HepG2 (cell line): ENCODE measurements around the gene SLC12A9. TPM values are rescaled to one million over a fixed set of nuclear protein-coding genes. Genes with fewer than 3 reads are reported as not detected.

Source experiments
- ATAC-seq: fragments of 200-7000 bp; cut with Tn5 transposase; 3 replicates; pipeline ENCODE4 v1.9.1; 2020; ENCODE audit warnings: mild to moderate bottlenecking, moderate library complexity
- BruUV-seq: library from RNA; stranded (reverse); fragments of 400-500 nt; replicated peaks from 2 replicates; lab custom pipeline; 2021; lab: Mats Ljungman, UMichigan
- CTCF ChIA-PET: fragments of 300-600 bp; formaldehyde crosslinking; extraction: SDS; loops from one replicate; lab custom pipeline; 2021; ENCODE audit warnings: low total read pairs, inconsistent platforms, low intra/inter-chr PET ratio; lab: Yijun Ruan, JAX
- POLR2A ChIA-PET: fragments of 350-600 bp; sonication (Branson Sonifier 250); formaldehyde crosslinking; loops from one replicate; lab custom pipeline; 2020; ENCODE audit warnings: antibody characterized with exemption, inconsistent platforms; lab: Yijun Ruan, JAX
- DNase-seq: peaks from one replicate; pipeline ENCODE4 v3.0.0-alpha.2; 2015; ENCODE audit warnings: low spot score
- FAIRE-seq: peaks from 3 replicates; lab custom pipeline; 2011; peaks lifted over from hg19 to GRCh38; lab: Jason Lieb, UNC
- H2AFZ ChIP-seq: one replicate; pipeline ENCODE4 v1.6.1; 2011; ENCODE audit warnings: low read length, inconsistent platforms
- H3K27ac ChIP-seq: fragments of 300-600 bp; 3 replicates; pipeline ENCODE4 v1.8.0; 2011; ENCODE audit warnings: mixed run types, mild to moderate bottlenecking, mixed read lengths, low read length, inconsistent platforms; ENCODE audit not compliant: insufficient read depth; ENCODE audit errors: extremely low read length
- H3K27me3 ChIP-seq, 2 experiments: fragments of 200-600 bp in 1 of 2; 2 replicates in 1 of 2; 3 replicates in 1 of 2; pipeline versions ENCODE4 v1.6.0 to v1.8.0; 2011; ENCODE audit warnings: low read length in 2 of 2, mild to moderate bottlenecking in 2 of 2, moderate library complexity in 2 of 2, inconsistent platforms in 1 of 2; ENCODE audit not compliant: insufficient read depth in 2 of 2, control insufficient read depth in 1 of 2
- H3K36me3 ChIP-seq, 2 experiments: fragments of 200-600 bp in 1 of 2; replicated peaks in 1 of 2; 2 replicates in 1 of 2; 3 replicates in 1 of 2; pipeline versions ENCODE4 v1.5.1 to v1.8.0; 2011; ENCODE audit warnings: low read length in 2 of 2, inconsistent platforms in 1 of 2; ENCODE audit not compliant: insufficient read depth in 2 of 2, control insufficient read depth in 1 of 2
- H3K4me1 ChIP-seq: 2 replicates; pipeline ENCODE4 v1.5.1; 2012; ENCODE audit warnings: low read length, inconsistent platforms; ENCODE audit not compliant: insufficient read depth
- H3K4me2 ChIP-seq: 2 replicates; pipeline ENCODE4 v1.6.0; 2011; ENCODE audit warnings: low read depth, low read length, inconsistent platforms
- H3K4me3 ChIP-seq, 3 experiments: fragments of 200-600 bp in 1 of 3; sonication (generic), shearing (Covaris generic) in 1 of 3; replicated peaks in 1 of 3; 2 replicates each; pipeline ENCODE4 v1.5.1; 2011 to 2016; ENCODE audit warnings: low read length in 3 of 3, inconsistent platforms in 2 of 3, low read depth in 2 of 3, mild to moderate bottlenecking in 2 of 3, control low read depth in 1 of 3, mixed read lengths in 1 of 3; ENCODE audit not compliant: insufficient read depth in 1 of 3
- H3K79me2 ChIP-seq: one replicate; pipeline ENCODE4 v1.6.1; 2011; ENCODE audit warnings: low read length, inconsistent platforms; ENCODE audit not compliant: insufficient read depth
- H3K9ac ChIP-seq: 2 replicates; pipeline ENCODE4 v1.6.0; 2011; ENCODE audit warnings: mild to moderate bottlenecking, low read depth, low read length, inconsistent platforms; ENCODE audit not compliant: insufficient read depth
- H3K9me3 ChIP-seq: 2 replicates; pipeline ENCODE4 v1.5.1; 2012; ENCODE audit warnings: mild to moderate bottlenecking, low read length
- H4K20me1 ChIP-seq: 2 replicates; pipeline ENCODE4 v1.6.0; 2011; ENCODE audit warnings: inconsistent platforms, mild to moderate bottlenecking, low read length, moderate library complexity; ENCODE audit not compliant: insufficient read depth
- BHLHE40 ChIP-seq: IDR thresholded peaks from 2 replicates; pipeline ENCODE4 v1.6.1; 2011; ENCODE audit warnings: low read length, improper control_type of control experiment
- GTF3A ChIP-seq: sonication (generic); formaldehyde crosslinking; conservative IDR thresholded peaks from 2 replicates; pipeline ENCODE4 v1.4.0; 2020; ENCODE audit warnings: mild to moderate bottlenecking, missing genetic modification reagents
- HDAC1 ChIP-seq: sonication (generic); formaldehyde crosslinking; IDR thresholded peaks from 2 replicates; pipeline ENCODE4 v1.5.1; 2020; ENCODE audit warnings: mild to moderate bottlenecking, missing genetic modification reagents
- KLF16 ChIP-seq, 2 experiments: sonication (generic) in 1 of 2; formaldehyde crosslinking in 1 of 2; IDR thresholded peaks; 2 replicates each; pipeline versions ENCODE4 v1.6.1 to v1.8.0; 2016 to 2023; ENCODE audit warnings: missing genetic modification reagents in 2 of 2, missing compliant biosample characterization in 1 of 2
- NFRKB ChIP-seq: fragments of 450-650 bp; IDR thresholded peaks from 2 replicates; pipeline ENCODE4 v1.6.1; 2017
- SRF ChIP-seq: IDR thresholded peaks from 2 replicates; pipeline ENCODE4 v1.6.1; 2011; ENCODE audit warnings: mild to moderate bottlenecking, low read depth, low read length, moderate library complexity
- U2AF1 ChIP-seq: fragments of 200-400 bp; formaldehyde crosslinking; optimal IDR thresholded peaks from 2 replicates; pipeline ENCODE3; 2017; ENCODE audit warnings: mild to moderate bottlenecking, low read depth, low read length
- ZC3H4 ChIP-seq: sonication (generic); formaldehyde crosslinking; IDR thresholded peaks from 2 replicates; pipeline ENCODE4 v1.4.0; 2020; ENCODE audit warnings: missing genetic modification reagents, borderline replicate concordance
- ZNF605 ChIP-seq: sonication (generic); formaldehyde crosslinking; IDR thresholded peaks from 2 replicates; pipeline ENCODE4 v1.8.0; 2022; ENCODE audit warnings: mild to moderate bottlenecking, missing genetic modification reagents
- ZNF619 ChIP-seq: sonication (generic); formaldehyde crosslinking; IDR thresholded peaks from 2 replicates; pipeline ENCODE4 v1.4.0; 2020; ENCODE audit warnings: mild to moderate bottlenecking, missing genetic modification reagents
- WGBS: methylation state at CpG from one replicate; pipeline ENCODE4 v1.1.6; 2017; ENCODE audit warnings: low lambda C conversion rate; 5-methylcytosine and 5-hydroxymethylcytosine counted together
- in situ Hi-C: cut with HindIII; loops from 2 replicates; pipeline ENCODE4 v1.10.0; 2017; ENCODE audit warnings: low pct_unique_long_range_greater_than_20kb; ENCODE audit not compliant: extremely low pct_ligation_motif_present
- intact Hi-C: fragments of 100-400 bp; cut with micrococcal nuclease; formaldehyde crosslinking; loops from one replicate; pipeline ENCODE4 v1.10.0; 2022; ENCODE audit not compliant: unreplicated experiment
- polyA plus RNA-seq, 8 experiments: library from polyadenylated mRNA; depleted of rRNA in 3 of 8; stranded (reverse) in 7 of 8; unstranded in 1 of 8; fragments of >200 nt; fragmentation: Illumina TruSeq in 4 of 8; extraction: Trizol in 4 of 8; gene quantifications; 2 replicates each; pipeline versions ENCODE4 v1.2.1 to v1.2.3, GENCODE V29; 2011 to 2016; ENCODE audit warnings: low read depth in 4 of 8, missing spikeins in 1 of 8, mixed read lengths in 1 of 8; ENCODE audit not compliant: insufficient read depth in 1 of 8
- total RNA-seq, 5 experiments: library from RNA; depleted of rRNA; stranded (reverse); fragments of >200 nt; fragmentation: Illumina TruSeq; extraction: Trizol; gene quantifications; 2 replicates each; pipeline ENCODE4 v1.2.3, GENCODE V29; 2016; ENCODE audit warnings: low read depth in 1 of 5
- TF ChIP-seq, protein P1 (sequence below): sonication (generic); formaldehyde crosslinking; IDR thresholded peaks from 2 replicates; pipeline ENCODE4 v1.4.0; 2020; ENCODE audit warnings: mild to moderate bottlenecking, missing genetic modification reagents, borderline replicate concordance
- TF ChIP-seq, protein P2 (sequence below): IDR thresholded peaks from 2 replicates; pipeline ENCODE4 v1.6.1; 2016; ENCODE audit warnings: missing compliant biosample characterization, missing genetic modification reagents, borderline replicate concordance
- TF ChIP-seq, protein P3 (sequence below): sonication (generic); formaldehyde crosslinking; conservative IDR thresholded peaks from 2 replicates; pipeline ENCODE4 v1.8.0; 2022; ENCODE audit warnings: mild to moderate bottlenecking, moderate library complexity, missing genetic modification reagents
- TF ChIP-seq, protein P4 (sequence below): sonication (generic); formaldehyde crosslinking; IDR thresholded peaks from 2 replicates; pipeline ENCODE4 v1.9.0; 2021; ENCODE audit warnings: missing genetic modification reagents, borderline replicate concordance
- TF ChIP-seq, protein P5 (sequence below): sonication (generic); formaldehyde crosslinking; IDR thresholded peaks from 2 replicates; pipeline ENCODE4 v1.5.1; 2020; ENCODE audit warnings: mild to moderate bottlenecking, missing genetic modification reagents, moderate library complexity

SLC12A9 gene
- total and polyA plus RNA-seq, 2 of the 13 experiments (the other 11 are each of a cell fraction or from before 2014, with no cell fraction given), result 8.7 to 16.6 TPM

DNA sequence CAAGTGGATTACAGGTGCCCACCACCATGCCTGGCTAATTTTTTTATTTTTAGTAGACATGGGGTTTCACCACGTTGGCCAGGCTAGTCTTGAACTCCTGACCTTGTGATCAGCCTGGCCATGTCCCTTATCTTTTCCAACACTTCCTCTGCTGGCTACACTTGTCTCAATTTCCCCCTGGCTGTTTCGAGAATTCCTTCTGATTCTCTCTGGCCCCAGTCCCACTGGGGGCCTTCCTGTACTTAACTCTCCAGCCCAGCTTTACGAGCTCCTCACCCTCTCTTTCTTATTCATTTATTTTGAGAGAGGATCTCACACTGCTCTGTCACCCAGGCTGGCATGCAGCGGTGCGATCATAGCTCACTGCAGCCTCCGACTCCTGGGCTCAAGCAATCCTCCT, 33.7 kb upstream of the SLC12A9 start:
- TF ChIP-seq SRF, result no peak
- no peak for TF ChIP-seq BHLHE40
- TF ChIP-seq, protein P1, sequence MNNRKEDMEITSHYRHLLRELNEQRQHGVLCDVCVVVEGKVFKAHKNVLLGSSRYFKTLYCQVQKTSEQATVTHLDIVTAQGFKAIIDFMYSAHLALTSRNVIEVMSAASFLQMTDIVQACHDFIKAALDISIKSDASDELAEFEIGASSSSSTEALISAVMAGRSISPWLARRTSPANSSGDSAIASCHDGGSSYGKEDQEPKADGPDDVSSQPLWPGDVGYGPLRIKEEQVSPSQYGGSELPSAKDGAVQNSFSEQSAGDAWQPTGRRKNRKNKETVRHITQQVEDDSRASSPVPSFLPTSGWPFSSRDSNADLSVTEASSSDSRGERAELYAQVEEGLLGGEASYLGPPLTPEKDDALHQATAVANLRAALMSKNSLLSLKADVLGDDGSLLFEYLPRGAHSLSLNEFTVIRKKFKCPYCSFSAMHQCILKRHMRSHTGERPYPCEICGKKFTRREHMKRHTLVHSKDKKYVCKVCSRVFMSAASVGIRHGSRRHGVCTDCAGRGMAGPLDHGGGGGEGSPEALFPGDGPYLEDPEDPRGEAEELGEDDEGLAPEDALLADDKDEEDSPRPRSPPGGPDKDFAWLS, result no peak
- TF ChIP-seq U2AF1, result no peak
- no peak for TF ChIP-seq ZNF605 (CRISPR knock-in tag)
- TF ChIP-seq, protein P2, sequence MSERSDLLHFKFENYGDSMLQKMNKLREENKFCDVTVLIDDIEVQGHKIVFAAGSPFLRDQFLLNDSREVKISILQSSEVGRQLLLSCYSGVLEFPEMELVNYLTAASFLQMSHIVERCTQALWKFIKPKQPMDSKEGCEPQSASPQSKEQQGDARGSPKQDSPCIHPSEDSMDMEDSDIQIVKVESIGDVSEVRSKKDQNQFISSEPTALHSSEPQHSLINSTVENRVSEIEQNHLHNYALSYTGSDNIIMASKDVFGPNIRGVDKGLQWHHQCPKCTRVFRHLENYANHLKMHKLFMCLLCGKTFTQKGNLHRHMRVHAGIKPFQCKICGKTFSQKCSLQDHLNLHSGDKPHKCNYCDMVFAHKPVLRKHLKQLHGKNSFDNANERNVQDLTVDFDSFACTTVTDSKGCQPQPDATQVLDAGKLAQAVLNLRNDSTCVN (CRISPR knock-in tag), result no peak
- TF ChIP-seq, protein P3, sequence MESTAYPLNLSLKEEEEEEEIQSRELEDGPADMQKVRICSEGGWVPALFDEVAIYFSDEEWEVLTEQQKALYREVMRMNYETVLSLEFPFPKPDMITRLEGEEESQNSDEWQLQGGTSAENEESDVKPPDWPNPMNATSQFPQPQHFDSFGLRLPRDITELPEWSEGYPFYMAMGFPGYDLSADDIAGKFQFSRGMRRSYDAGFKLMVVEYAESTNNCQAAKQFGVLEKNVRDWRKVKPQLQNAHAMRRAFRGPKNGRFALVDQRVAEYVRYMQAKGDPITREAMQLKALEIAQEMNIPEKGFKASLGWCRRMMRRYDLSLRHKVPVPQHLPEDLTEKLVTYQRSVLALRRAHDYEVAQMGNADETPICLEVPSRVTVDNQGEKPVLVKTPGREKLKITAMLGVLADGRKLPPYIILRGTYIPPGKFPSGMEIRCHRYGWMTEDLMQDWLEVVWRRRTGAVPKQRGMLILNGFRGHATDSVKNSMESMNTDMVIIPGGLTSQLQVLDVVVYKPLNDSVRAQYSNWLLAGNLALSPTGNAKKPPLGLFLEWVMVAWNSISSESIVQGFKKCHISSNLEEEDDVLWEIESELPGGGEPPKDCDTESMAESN (CRISPR knock-in tag), result no peak
- TF ChIP-seq, protein P4, sequence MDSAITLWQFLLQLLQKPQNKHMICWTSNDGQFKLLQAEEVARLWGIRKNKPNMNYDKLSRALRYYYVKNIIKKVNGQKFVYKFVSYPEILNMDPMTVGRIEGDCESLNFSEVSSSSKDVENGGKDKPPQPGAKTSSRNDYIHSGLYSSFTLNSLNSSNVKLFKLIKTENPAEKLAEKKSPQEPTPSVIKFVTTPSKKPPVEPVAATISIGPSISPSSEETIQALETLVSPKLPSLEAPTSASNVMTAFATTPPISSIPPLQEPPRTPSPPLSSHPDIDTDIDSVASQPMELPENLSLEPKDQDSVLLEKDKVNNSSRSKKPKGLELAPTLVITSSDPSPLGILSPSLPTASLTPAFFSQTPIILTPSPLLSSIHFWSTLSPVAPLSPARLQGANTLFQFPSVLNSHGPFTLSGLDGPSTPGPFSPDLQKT, result no peak
- no peak for TF ChIP-seq ZNF619 (CRISPR knock-in tag)
- TF ChIP-seq KLF16 (CRISPR knock-in tag; IDR thresholded peaks at IDR 0.05), result no peak
- TF ChIP-seq HDAC1, result no peak
- TF ChIP-seq, protein P5, sequence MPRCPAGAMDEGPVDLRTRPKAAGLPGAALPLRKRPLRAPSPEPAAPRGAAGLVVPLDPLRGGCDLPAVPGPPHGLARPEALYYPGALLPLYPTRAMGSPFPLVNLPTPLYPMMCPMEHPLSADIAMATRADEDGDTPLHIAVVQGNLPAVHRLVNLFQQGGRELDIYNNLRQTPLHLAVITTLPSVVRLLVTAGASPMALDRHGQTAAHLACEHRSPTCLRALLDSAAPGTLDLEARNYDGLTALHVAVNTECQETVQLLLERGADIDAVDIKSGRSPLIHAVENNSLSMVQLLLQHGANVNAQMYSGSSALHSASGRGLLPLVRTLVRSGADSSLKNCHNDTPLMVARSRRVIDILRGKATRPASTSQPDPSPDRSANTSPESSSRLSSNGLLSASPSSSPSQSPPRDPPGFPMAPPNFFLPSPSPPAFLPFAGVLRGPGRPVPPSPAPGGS (CRISPR knock-in tag), result no peak
- TF ChIP-seq NFRKB, result no peak
- no peak for TF ChIP-seq ZC3H4
- TF ChIP-seq GTF3A (CRISPR knock-in tag), result no peak
- over 99% methylated on average over 6 of the region's 6 CpGs for WGBS
- TSS peak; percentile 31 for BruUV-seq
- no peak overlapping the region for H3K4me2 ChIP-seq
- H3K4me1 ChIP-seq, result peaks cover 36% of the 10 kb centered on the region
- in situ Hi-C loops, result no loop called here
- H3K4me3 ChIP-seq, result no peak overlapping the region
- DNase-seq (no peak), FAIRE-seq (no peak), ATAC-seq (no peak)
- ChIA-PET CTCF (no interaction called here), POLR2A (interaction anchor here (0.9 kb wide), 1 partner anchor 8 kb away, joined by 4 read pairs; the partner anchor contains the start of gene EPHB4)
- peaks cover 28 to 70% of the 10 kb centered on the region in 2 experiments for H3K36me3 ChIP-seq
- H3K9ac ChIP-seq, result no peak overlapping the region
- H3K27me3 ChIP-seq, result no peaks in the 10 kb centered on the region
- H3K79me2 ChIP-seq, result peaks cover 5% of the 10 kb centered on the region
- no peaks in the 10 kb centered on the region for H3K9me3 ChIP-seq
- no peaks in the 10 kb centered on the region for H4K20me1 ChIP-seq
- no peak overlapping the region for H3K27ac ChIP-seq
- intact Hi-C loops, result no loop called here
- no peak overlapping the region for H2AFZ ChIP-seq
